ENCODE data around the gene KLHL25.
"Not testable (repeated sequence)": the region's sequence is repeated elsewhere in the genome, so short reads cannot be mapped to it uniquely, and the experiment has no call there.

Gene KLHL25, protein sequence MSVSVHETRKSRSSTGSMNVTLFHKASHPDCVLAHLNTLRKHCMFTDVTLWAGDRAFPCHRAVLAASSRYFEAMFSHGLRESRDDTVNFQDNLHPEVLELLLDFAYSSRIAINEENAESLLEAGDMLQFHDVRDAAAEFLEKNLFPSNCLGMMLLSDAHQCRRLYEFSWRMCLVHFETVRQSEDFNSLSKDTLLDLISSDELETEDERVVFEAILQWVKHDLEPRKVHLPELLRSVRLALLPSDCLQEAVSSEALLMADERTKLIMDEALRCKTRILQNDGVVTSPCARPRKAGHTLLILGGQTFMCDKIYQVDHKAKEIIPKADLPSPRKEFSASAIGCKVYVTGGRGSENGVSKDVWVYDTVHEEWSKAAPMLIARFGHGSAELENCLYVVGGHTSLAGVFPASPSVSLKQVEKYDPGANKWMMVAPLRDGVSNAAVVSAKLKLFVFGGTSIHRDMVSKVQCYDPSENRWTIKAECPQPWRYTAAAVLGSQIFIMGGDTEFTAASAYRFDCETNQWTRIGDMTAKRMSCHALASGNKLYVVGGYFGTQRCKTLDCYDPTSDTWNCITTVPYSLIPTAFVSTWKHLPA

DNA sequence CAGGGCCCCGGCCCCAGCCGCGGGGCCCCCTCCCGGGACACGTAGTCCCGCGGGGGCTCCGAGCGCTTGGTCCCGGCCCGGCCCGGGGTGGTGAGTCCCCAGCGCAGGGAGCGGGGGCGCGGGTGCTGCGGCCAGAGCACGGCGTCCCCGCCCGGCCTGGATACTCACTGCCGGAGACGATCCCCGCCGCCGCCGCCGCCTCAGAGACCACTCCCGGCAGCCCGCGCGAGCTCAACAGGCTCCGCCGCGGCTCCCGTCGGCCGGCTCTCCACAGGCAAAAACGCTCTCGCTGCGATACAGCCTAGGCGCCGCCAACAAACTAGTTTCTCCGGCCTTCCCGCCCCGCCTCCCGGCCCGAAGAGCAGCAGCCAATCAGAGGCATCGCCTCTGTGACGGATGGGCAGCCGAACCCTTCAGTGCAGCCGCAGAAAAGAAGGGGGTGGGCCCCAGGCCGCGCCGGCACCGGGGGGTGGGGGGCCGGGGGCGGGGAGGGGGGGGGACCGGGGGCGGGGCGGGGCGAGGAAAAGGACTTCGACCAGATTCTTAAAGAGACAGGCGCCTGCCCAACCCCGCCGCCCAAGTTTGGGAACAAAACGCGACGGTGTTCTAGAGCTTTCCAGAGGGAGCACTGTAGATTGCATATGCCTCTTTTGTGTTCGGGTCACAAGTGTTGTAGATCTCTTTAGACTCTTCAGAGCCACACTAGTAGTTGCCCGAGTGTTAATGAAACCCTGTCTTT lies at the start of gene KLHL25:
Gene KLHL25 (minus strand): TSS at position 328 of the 739 bp plus-strand sequence. CDS start 25,115 bp downstream, outside the sequence.
- peak; percentile 92 to 94 for DNase-seq
- TF ChIP-seq POLR2A (IDR thresholded peaks at IDR 0.05; ENCODE audit: low read length) (no peak), GATA1 (IDR thresholded peaks at IDR 0.05; ENCODE audit: low read depth, low read length) (no peak)

DNA sequence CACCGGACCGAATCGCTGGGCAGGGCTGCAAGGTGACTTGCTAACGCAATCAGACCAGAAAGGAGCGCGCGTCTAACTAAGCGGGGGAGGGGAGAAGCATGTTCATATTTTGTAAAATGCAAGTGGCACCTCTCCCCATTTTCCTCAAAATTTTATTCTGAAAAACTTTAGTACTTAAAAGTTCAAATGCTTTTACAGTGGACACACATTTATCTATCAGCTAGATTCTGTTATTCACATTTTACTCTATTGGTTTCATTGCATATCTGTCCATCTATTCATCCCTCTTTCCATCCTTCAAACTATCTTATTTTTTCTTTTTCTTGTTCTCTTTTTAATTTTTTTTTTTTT lies 46.1 kb upstream of the KLHL25 start:
- TF ChIP-seq POLR2A (IDR thresholded peaks at IDR 0.05; ENCODE audit: low read length) (no peak), GATA1 (IDR thresholded peaks at IDR 0.05; ENCODE audit: low read depth, low read length) (no peak)
- DNase-seq, result no peak

DNA sequence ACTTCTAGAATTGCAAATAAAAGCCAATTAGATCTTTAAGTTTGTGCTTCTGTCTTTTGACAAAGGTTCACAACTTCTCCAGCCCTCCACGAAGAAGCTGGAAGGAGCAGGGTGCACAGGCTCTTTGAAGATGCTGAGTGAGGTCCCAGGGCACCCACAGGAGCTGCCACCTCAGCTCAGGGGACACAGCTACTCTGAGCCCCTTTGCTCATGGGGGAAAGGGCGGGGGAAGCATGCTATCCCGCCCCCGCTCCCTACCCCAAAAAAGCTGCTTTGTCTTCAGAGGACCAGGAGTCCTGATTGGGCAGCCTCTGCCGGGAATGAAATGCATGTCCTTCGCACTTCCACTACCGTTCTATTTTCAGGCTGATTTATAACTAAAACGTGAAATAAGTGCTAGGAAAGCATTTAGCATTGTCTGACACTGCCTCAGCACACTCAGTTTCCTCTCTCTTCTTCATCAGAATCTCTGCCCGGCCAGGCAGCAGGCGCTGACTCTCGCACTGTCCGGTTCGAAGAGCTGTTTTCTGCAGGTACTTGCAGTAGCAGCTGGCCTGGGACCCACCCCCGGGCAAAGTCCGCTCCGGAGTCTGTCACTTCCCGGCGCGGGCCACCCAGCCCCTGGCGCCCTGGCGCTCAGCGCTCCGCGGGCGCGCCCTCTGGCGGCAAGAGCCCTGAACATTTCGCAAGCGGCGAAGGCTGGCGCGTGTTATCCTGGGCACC lies 45.5 kb upstream of the KLHL25 start:
- TF ChIP-seq POLR2A (IDR thresholded peaks at IDR 0.05; ENCODE audit: low read length) (no peak), GATA1 (IDR thresholded peaks at IDR 0.05; ENCODE audit: low read depth, low read length) (no peak)
- peak; percentile 75 to 84 for DNase-seq

DNA sequence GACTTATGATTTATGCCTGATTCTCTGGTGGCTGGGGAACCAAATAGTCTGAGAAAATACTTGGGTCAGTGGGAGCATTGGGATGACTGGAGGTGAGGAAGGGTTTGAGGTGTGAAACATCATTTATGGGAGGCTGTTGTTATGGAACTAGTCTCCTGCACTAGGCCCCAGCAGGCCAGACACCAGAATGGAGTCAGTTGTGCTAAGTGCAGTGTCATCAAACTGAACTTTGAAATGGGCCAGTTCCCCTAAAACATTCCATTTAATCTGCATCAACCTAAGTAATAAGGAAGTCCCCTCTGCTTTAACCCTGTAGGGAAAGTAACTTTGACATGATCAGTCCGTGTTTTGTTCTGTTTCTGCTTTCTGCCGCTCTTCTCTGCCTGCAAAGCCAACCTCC lies 44.9 kb upstream of the KLHL25 start:
- TF ChIP-seq GATA1 (IDR thresholded peaks at IDR 0.05; ENCODE audit: low read depth, low read length) (no peak), POLR2A (IDR thresholded peaks at IDR 0.05; ENCODE audit: low read length) (no peak)
- no peak for DNase-seq

DNA sequence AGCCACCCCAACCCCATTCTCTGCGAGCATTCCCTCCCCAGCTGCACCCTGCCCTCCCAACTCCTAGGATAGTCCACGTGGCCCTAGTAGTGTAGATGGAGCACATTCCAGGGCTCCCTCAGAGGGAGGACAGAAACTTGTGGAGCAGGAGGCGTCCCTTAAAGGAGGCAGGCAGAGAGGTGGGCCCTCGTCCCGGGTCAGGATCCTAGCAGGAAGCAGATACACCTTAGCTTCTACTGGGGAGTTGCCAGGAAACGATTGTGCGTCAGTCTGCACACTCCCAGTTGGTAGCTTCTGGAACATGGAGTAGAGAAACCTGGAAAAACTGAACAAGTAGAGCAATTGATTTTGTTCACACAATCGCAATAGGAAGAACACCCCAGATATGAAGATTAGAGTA lies 43.9 kb upstream of the KLHL25 start:
- no peak for DNase-seq
- no peak for TF ChIP-seq POLR2A (IDR thresholded peaks at IDR 0.05; ENCODE audit: low read length)
- no peak for TF ChIP-seq GATA1 (IDR thresholded peaks at IDR 0.05; ENCODE audit: low read depth, low read length)

DNA sequence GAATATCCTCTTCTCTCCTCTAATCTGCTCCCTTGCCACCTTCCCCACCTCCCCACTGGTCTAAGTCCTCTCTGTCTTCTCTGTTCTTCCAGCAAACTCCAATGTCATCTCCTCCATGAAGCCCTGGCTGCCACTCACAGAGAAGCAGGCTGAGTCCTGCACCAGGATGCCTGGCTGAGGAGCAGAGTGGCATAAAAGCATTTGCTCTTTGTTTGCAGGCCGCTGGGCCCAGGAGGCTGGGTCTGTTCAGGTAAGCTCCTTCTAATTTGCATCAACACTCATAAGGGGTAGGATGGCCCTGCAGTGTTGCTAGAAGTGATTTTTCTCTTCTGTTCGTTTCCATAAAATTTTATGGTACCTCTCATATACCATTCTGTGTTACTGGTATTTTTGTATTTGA lies 43.2 kb upstream of the KLHL25 start:
- DNase-seq, result no peak
- TF ChIP-seq POLR2A (IDR thresholded peaks at IDR 0.05; ENCODE audit: low read length), result no peak
- no peak for TF ChIP-seq GATA1 (IDR thresholded peaks at IDR 0.05; ENCODE audit: low read depth, low read length)

DNA sequence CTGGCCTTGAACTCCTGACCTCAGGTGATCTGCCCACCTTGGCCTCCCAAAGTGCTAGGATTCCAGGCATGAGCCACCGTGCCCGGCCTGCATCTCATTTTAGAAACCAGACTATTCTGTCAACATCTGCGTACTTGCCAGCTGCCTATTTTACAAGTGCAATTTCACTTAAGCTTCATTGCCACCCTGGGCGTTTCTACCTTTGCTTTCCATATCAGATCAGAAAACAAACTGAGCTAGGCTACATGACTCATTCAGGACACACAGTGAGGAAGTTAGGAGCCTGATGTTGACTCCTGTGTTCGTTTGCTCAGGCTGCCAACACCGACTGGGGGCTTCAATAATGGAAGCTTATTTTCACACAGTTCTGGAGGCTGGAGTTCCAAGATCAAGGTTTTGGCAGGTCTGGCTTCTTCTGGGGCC lies 42.3 kb upstream of the KLHL25 start:
- TF ChIP-seq GATA1 (IDR thresholded peaks at IDR 0.05; ENCODE audit: low read depth, low read length) (no peak), POLR2A (IDR thresholded peaks at IDR 0.05; ENCODE audit: low read length) (no peak)
- DNase-seq, result no peak

DNA sequence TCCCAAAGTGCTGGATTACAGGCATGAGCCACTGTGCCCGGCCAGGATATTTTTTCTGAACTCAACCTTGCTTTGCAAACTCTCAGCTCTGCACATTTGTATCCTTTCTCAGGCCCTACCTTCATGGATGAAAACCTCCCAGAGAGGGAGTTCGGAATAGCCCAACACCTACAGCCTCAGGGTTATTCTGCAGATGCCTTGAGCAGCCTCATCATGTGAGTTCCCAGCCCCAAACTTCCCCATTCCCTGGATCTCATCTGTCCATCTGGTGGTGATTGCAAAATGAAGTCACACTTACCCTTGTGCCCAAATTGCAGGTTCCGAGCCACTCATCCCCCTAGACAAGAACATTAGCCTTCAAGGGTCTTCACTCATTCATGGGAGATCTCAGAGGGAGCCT lies 39.9 kb upstream of the KLHL25 start:
- TF ChIP-seq GATA1 (IDR thresholded peaks at IDR 0.05; ENCODE audit: low read depth, low read length) (no peak), POLR2A (IDR thresholded peaks at IDR 0.05; ENCODE audit: low read length) (no peak)
- DNase-seq, result no peak

DNA sequence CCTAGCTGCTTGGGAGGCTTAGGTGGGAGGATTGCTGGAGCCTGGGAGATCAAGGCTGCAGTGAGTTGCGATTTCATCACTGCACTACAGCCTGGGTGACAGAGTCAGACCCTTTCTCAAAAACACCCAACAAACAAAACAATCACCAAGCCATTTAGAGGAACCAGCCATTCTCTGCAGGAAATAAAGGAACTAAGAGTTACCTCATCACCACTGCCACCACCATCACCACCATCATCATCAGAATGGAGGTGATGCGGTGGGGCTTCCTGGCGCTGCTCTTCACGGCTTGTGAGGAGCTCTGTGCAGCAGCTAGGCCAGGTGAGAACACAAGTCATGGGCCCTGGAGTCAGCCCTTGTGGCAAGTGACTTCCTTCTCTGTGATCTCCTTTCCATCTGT lies 37.7 kb upstream of the KLHL25 start:
- TF ChIP-seq POLR2A (IDR thresholded peaks at IDR 0.05; ENCODE audit: low read length) (no peak), GATA1 (IDR thresholded peaks at IDR 0.05; ENCODE audit: low read depth, low read length) (no peak)
- DNase-seq, result no peak

DNA sequence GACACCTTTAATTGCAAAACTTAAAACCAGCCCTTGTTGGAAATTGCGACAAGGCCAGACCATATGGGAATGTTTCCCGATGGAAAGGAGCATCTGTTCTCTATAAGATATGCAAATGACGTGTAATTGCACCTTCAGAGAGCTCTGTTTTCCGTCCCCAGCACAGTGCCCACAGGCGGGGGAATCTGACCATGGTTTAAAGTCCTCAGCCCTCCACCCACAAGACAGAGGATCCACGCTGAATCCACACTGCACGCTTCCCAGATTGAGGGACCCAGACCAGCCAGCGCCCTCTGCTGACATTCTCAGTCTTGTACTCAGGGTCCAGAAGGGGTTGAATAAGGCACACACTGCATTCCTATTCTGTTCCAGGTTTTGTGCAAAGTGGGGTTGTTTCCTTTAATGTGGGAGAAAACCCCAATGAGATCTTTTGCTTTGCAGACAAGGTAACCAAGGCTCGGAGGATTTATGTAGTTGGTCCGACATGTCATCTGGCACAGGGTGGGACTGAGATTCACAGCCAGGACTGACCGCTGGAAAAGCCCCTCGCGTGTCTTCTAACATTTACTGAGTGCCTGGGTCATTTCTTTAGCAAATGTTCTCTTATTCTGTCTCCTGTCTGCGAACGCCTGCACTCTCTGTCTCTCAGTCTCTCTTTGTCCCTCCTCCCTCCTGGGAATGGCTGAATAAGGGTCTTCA lies 36.8 kb upstream of the KLHL25 start:
- no peak for TF ChIP-seq POLR2A (IDR thresholded peaks at IDR 0.05; ENCODE audit: low read length)
- no peak for TF ChIP-seq GATA1 (IDR thresholded peaks at IDR 0.05; ENCODE audit: low read depth, low read length)
- DNase-seq, result peak; percentile 22 to 49

DNA sequence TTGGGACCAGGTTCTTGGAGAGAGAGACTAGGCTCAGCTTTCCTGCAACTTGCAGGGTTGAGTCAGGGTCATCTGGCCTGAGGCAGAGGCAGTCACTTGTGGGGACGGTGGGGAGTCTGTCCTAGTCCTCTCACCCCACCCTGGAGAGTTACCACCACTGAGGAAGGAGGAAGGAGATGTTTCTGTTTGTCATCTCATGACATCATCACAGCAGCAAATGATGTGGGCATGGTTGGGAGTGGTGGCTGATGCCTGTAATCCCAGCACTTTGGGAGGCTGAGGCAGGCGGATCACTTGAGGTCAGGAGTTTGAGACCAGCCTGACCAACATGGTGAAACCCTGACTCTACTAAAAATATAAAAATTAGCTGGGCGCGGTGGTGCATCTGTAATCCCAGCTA lies 35.0 kb upstream of the KLHL25 start:
- DNase-seq, result not testable (repeated sequence)

DNA sequence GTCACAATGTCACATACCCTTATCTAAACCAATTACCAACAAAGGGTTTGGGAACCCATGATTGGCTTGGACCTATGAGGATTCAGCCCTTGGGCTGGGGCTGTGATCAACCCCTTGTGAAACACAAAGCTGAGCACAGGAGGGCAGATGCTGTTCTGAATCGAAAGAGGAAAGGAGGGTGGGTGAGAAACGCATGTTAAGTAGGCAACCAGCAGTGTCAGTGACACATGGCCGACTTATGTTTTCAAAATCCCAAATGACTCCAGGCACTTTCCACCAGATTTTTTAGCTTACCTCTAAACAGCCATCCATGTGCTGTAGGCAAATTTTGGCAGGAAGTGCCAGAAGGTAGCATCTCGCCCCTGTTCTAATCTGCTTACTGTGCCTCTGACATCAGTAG lies 34.1 kb upstream of the KLHL25 start:
- DNase-seq, result no peak
- TF ChIP-seq GATA1 (IDR thresholded peaks at IDR 0.05; ENCODE audit: low read depth, low read length), result no peak
- TF ChIP-seq POLR2A (IDR thresholded peaks at IDR 0.05; ENCODE audit: low read length), result no peak

DNA sequence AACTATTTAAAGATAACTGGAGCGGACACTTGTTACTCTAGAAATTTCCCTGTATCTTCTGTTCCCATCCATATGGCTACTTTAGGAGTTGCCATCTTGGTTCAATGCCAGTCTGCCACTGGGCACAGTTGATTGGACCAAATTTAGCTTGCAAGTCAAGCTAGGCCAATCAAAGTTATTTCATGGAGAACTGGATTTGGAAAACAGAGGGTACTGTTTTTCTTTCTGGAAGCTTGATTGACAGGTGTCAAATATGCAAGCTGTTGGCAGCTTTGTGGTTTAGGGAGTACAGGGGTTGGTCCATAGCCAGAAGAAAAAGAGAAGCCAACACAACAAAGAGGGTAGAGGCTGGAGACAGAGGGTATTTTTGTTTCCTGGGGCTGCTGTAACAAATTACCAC lies 33.4 kb upstream of the KLHL25 start:
- TF ChIP-seq GATA1 (IDR thresholded peaks at IDR 0.05; ENCODE audit: low read depth, low read length) (no peak), POLR2A (IDR thresholded peaks at IDR 0.05; ENCODE audit: low read length) (no peak)
- no peak for DNase-seq

All from erythroblast (primary cell).